ES-I3 (cell line): ENCODE results near the gene SLC30A1.

ENCODE experiments used
- H3K36me3 ChIP-seq: 2 replicates; pipeline ENCODE4 v1.6.1; 2013; ENCODE audit warnings: mild to moderate bottlenecking, low read length, control low read depth, moderate library complexity; ENCODE audit not compliant: insufficient read depth
- H3K4me1 ChIP-seq: 2 replicates; pipeline ENCODE4 v1.6.1; 2013; ENCODE audit warnings: mild to moderate bottlenecking, control low read depth, low read length; ENCODE audit not compliant: insufficient read depth
- H3K9ac ChIP-seq: 2 replicates; pipeline ENCODE4 v1.6.1; 2013; ENCODE audit warnings: low read depth, mild to moderate bottlenecking, low read length, moderate library complexity
- H3K9me3 ChIP-seq: 2 replicates; pipeline ENCODE4 v1.6.1; 2013; ENCODE audit warnings: mild to moderate bottlenecking, low read length, moderate library complexity; ENCODE audit not compliant: control insufficient read depth, insufficient read depth

SLC30A1 gene

DNA sequence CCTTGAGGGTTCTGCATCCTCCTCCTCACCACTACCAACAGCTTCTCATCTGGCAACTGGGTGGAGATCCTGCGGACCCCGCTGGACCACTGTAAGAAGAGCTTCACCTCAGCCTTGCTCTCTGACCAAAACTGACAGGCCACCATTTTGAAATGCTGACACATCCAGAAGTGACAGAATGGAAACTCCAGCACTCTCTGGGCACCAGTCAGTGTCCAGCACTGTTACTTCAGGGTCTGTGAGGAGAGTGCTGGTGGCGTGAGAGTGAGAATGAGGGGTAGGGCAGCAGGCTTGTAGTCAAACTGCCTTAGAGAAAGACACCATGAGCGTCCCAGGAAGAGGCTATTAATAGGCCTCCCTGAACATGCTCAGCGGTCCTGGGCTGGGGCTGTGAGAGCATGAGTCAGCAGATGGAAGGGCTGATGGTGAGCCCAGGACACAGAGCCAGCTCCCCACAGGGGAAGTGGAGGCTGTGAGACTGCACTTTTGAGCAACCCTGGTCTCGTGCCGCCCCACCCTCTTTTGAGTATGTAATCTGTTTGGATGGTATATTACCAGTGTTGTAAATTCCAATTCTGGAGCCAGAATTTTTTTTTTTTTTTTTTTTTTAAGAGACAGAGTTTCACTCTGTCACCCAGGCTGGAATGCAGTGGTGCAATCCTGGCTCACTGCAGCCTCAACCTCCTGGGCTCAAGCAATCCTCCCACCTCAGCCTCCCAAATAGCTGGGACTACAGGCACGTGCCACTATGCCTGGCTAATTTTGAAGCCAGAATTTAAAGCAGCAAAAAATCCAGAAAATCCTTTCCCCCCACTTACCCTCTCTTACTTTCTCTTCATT, 34.4 kb upstream of the SLC30A1 start:
- Histone ChIP-seq H3K9ac (no peak overlapping the region), H3K9me3 (no peaks in the 10 kb centered on the region), H3K4me1 (peaks cover 9% of the 10 kb centered on the region), H3K36me3 (no peaks in the 10 kb centered on the region)

DNA sequence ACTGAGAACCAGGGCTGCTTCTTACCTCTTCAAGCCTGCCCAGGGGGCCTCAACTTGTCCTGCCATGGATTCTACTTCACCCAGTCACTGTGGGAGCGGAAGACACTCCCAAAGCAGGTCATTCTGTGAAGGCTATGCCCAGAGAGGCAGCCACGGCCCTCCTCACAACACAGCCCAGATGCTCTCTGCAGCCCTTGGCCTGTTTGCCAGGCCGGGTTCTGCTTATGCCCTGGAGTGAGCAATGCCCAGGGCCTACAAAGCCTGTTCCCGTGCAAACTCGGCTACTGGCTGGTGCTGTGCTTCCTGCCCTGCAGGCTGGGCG, 33.8 kb upstream of the SLC30A1 start:
- Histone ChIP-seq H3K36me3 (no peaks in the 10 kb centered on the region), H3K4me1 (peaks cover 9% of the 10 kb centered on the region), H3K9me3 (no peaks in the 10 kb centered on the region), H3K9ac (no peak overlapping the region)

GRCh38 chr1:211611818-211612217, 32.9 kb upstream of the SLC30A1 start:
- Histone ChIP-seq H3K9me3 (no peaks in the 10 kb centered on the region), H3K9ac (no peak overlapping the region), H3K4me1 (peaks cover 9% of the 10 kb centered on the region), H3K36me3 (no peaks in the 10 kb centered on the region)

DNA sequence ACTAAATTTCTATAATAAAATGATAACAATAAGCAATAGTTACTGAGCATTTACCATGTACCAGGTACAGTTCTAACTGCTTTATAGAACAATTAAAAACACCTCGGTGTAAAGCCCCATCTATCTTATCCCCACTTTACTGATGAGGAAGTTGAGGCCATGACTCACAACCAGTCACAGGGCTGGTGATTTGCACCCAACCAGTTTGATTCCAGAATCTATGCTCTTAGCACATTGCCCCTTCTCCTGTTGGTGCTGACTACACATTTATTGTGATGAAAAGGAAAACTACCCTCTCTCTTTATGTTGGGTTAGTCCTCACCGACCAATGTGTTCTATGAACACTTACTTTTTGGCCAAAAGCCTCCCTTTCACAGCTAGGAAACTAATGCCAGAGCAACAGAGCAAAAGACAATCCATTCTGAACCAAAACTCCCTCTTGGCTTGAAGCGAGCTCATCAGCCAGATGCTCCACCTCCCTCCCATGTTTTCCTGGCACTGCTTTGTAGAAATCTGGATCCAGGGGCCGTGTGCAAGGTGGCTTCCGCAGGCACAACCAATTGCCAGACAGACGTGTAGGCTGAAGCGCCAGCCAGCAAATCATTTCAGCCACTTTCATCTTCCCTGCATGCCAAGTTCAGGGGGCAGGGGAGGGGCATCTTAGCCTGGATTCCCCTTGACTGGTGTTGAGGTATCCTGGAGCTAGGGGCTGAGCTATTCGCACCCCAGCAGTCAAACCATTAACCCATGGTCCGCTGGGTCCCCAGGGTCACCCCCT, 32.0 kb upstream of the SLC30A1 start:
- Histone ChIP-seq H3K9ac (no peak overlapping the region), H3K4me1 (peaks cover 9% of the 10 kb centered on the region), H3K9me3 (no peaks in the 10 kb centered on the region), H3K36me3 (no peaks in the 10 kb centered on the region)

GRCh38 chr1:211609120-211610024, 30.4 kb upstream of the SLC30A1 start:
- no peak overlapping the region for H3K9ac ChIP-seq
- H3K36me3 ChIP-seq: no peaks in the 10 kb centered on the region
- no peaks in the 10 kb centered on the region for H3K9me3 ChIP-seq
- peaks cover 9% of the 10 kb centered on the region for H3K4me1 ChIP-seq

GRCh38 chr1:211607754-211608473, 29.0 kb upstream of the SLC30A1 start:
- Histone ChIP-seq H3K36me3 (no peaks in the 10 kb centered on the region), H3K9me3 (no peaks in the 10 kb centered on the region), H3K4me1 (peaks cover 4% of the 10 kb centered on the region), H3K9ac (no peak overlapping the region)

DNA sequence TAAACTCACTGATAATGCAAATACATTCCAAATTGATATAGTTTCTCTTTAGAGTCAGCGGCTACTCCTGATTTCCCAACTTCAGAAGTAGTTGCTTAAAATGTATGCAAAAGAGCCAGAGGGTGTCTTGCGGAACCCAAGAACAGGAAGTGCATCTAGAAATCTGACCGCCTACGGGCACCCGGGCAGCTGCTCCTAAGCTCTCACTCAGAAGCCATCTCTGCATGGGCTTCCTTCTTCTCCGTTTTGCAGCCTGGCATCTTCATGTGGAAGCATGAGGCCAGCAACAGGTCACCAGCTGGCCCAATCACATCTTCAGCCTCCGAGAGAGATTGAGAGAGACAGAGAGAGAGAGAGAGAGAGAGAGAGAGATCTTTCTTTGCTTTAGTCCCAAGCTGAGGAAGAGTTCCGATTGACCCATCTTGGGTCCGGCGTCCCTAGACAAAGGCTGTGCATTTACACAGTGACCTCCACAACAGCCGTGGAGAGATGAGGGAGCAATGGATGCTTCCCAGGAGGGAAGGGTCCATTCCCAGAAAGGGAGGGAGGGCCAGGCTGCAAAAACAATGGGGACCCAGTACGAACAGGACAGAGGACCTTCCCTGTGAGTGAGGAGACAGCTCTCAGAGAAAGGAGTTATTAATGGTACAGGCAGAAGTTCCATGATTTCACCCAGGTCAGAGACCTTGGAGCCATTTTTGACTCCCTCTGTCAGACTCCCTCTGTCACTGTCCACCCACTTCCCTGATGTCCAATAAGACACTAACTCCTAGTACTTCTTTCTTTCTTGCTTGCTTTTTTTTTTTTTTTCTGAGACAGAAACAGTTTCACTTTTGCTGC, 28.2 kb upstream of the SLC30A1 start:
- peaks cover 4% of the 10 kb centered on the region; the same call in 1 of the 2 replicates for H3K4me1 ChIP-seq
- H3K9me3 ChIP-seq: no peaks in the 10 kb centered on the region
- no peak overlapping the region for H3K9ac ChIP-seq
- no peaks in the 10 kb centered on the region for H3K36me3 ChIP-seq

GRCh38 chr1:211606332-211606913, 27.5 kb upstream of the SLC30A1 start:
- H3K36me3 ChIP-seq: no peaks in the 10 kb centered on the region
- no peaks in the 10 kb centered on the region for H3K4me1 ChIP-seq
- no peak overlapping the region for H3K9ac ChIP-seq
- H3K9me3 ChIP-seq: no peaks in the 10 kb centered on the region

GRCh38 chr1:211605603-211606331, 26.8 kb upstream of the SLC30A1 start:
- Histone ChIP-seq H3K9ac (no peak overlapping the region), H3K36me3 (no peaks in the 10 kb centered on the region), H3K9me3 (no peaks in the 10 kb centered on the region), H3K4me1 (no peaks in the 10 kb centered on the region)

GRCh38 chr1:211605034-211605433, 26.1 kb upstream of the SLC30A1 start:
- Histone ChIP-seq H3K4me1 (no peaks in the 10 kb centered on the region), H3K9ac (no peak overlapping the region), H3K36me3 (no peaks in the 10 kb centered on the region), H3K9me3 (no peaks in the 10 kb centered on the region)

DNA sequence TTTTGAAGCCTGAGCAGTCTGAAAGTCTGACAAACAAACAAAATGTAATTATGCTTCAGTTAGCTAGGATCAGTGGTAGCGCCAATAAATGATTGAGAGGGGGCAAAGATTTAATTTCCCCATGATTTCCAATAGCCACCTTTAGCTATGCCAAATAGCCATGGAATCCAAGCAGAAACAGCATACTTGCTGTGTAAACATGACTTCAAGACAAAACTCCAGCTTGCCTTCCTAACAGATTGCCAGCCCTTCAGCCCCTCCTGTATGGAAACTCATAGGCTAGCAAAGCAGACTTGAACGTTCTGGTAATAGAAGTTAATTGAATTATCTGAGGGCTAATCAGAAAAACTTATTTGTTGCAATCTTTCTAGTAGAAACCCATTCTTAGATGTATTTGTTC, 25.6 kb upstream of the SLC30A1 start:
- Histone ChIP-seq H3K4me1 (no peaks in the 10 kb centered on the region), H3K9ac (no peak overlapping the region), H3K36me3 (no peaks in the 10 kb centered on the region), H3K9me3 (no peaks in the 10 kb centered on the region)

DNA sequence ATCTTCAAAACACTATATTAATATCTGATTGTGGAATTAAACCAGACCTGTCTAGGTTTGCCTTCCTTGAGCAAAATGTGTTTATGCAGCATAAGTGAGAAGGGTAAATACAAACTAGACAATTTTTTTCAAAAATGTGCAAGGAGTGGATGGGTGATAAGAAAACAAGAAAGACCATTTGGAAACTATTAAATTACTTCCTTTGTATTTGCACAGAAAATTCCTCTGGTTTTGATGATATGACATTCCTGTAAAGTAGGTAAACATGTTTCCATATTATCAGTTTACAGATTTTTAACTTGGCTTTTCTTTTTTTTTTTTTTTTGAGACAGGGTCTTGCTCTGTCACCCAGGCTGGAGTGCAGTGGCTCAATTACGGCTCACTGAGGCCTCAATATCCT, 24.8 kb upstream of the SLC30A1 start:
- Histone ChIP-seq H3K36me3 (no peaks in the 10 kb centered on the region), H3K9me3 (no peaks in the 10 kb centered on the region), H3K4me1 (no peaks in the 10 kb centered on the region), H3K9ac (no peak overlapping the region)
